GM21576 (cell line): ENCODE data around the gene SIN3B.
"Not testable (repeated sequence)": the region's sequence is repeated elsewhere in the genome, so short reads cannot be mapped to it uniquely, and the experiment has no call there.

Experiments used
- ATAC-seq: cut with Tn5 transposase; IDR thresholded peaks from one replicate; pipeline ENCODE4 v1.9.1; 2021; ENCODE audit warnings: mild to moderate bottlenecking, moderate library complexity; ENCODE audit not compliant: unreplicated experiment

The SIN3B gene, protein sequence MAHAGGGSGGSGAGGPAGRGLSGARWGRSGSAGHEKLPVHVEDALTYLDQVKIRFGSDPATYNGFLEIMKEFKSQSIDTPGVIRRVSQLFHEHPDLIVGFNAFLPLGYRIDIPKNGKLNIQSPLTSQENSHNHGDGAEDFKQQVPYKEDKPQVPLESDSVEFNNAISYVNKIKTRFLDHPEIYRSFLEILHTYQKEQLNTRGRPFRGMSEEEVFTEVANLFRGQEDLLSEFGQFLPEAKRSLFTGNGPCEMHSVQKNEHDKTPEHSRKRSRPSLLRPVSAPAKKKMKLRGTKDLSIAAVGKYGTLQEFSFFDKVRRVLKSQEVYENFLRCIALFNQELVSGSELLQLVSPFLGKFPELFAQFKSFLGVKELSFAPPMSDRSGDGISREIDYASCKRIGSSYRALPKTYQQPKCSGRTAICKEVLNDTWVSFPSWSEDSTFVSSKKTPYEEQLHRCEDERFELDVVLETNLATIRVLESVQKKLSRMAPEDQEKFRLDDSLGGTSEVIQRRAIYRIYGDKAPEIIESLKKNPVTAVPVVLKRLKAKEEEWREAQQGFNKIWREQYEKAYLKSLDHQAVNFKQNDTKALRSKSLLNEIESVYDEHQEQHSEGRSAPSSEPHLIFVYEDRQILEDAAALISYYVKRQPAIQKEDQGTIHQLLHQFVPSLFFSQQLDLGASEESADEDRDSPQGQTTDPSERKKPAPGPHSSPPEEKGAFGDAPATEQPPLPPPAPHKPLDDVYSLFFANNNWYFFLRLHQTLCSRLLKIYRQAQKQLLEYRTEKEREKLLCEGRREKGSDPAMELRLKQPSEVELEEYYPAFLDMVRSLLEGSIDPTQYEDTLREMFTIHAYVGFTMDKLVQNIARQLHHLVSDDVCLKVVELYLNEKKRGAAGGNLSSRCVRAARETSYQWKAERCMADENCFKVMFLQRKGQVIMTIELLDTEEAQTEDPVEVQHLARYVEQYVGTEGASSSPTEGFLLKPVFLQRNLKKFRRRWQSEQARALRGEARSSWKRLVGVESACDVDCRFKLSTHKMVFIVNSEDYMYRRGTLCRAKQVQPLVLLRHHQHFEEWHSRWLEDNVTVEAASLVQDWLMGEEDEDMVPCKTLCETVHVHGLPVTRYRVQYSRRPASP

DNA sequence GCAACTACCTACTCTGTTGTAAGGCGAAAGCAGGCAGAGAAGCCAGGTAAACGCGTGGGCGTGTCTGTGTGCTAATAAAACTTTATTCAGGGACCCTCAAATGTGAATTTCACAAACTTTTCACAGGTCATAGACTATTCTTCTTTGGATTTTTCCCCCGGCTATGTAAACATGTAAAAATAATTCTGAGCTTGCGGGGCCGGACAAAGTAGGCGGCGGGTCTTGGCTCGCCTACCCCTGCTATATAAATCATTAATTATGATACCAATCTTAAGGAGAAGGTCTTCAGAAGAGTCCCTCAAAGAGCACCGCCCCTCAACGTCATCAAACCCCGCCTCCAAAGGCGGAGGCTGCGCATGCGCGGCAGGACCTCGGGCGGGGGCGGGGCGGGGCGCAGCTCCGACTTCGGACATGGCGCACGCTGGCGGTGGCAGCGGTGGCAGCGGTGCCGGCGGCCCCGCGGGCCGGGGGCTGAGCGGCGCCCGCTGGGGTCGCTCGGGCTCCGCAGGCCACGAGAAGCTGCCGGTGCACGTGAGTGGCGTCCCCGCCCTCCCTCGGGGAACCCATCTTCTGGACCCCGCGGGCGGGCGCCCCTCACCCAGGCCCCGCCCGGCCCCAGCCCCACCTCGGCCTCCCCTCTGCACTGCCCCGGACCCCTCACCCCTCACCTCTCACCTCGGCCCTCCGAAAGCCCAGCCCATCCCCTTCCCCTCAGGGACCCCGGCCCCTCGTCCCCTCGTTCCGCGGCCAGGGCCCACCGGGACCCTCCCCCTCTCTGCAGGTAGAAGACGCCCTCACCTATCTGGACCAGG is at the start of gene SIN3B:
SIN3B (plus strand) TSS at position 389 of the 812 bp plus-strand sequence; CDS start at position 412, 23 bp downstream.
- ATAC-seq: no peak

DNA sequence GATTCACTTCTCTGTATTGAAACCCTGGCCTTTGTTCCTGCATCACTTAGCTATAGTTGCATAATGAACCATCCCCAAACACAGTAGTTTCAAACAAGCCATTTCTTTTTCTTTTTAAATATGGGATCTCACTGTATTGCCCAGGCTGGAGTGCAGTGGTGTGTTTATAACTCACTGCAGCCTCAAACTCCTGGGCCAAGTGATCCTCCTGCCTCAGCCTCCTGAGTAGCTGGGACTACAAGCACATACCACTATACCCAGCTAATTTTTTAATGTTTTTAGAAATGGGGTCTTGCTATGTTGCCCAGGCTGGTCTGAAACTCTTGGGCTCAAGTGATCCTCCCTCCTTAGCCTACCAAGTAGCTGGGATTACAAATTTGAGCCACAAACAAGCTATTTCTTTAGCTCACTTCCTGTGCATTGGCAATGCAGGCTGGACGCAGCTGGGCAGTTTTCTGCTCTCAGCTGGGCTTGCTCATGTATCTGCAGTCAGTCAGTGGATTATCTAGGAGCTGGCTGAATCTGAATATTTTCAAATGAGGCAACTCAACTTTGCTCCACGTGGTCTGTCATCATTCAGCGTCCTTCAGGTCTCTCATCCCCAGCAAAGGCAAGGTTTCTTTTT is 49.5 kb upstream of the SIN3B start:
- ATAC-seq: no peak

DNA sequence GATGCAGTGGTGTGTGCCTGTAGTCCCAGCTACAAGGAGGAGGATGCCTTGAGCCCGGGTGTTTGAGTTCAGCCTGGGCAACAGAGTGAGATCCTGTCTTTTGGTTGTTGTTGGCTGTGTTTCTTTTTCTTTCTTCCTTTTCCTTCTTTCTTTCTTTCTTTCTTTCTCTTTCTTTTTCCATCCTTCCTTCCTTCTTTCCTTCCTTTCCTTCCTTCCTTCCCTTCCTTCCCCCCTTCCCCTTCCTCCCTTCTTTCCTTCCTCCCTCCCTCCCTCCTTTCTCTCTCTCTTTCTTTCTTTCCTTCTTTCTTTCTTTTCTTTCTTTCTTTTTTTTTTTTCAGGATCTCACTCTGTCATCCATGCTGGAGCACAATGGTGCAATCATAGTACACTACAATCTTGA is 46.5 kb upstream of the SIN3B start:
- no peak for ATAC-seq

DNA sequence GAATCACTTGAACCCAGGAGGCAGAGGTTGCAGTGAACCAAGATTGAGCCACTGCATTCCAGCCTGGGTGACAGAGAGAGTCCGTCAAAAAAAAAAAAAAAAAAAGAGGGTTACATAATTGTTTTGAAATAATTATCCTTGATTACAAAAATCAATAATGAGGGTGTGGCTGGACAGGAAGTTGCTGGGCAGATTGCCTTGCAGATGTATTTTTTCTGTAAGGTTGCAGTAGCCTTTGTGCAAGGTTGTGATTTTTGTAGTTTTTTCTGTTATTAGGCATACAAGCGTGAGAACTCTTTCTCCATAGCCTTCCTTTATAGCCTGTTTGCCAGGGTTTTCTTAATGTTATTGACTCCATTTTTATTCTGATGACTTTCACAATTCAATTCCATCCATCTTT is 40.7 kb upstream of the SIN3B start:
- ATAC-seq: no peak

DNA sequence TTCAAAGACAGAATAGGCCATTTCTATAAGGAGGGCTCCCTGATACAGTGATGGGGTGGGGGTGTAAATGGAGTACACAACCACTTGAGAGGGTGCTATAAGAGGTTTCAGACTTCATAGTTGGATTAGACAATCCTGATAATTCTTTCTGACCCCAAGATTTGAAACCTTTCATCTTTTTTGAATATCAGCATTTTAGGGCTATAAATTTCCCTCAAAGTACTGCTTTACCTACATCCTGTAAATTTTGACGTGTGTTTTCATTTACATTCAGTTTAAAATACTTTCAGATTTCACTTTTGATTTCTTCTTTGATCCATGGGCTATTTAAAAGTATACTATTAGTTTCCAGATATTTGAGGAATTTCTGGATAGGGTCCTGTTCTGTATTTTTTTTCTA is 40.0 kb upstream of the SIN3B start:
- ATAC-seq: no peak

DNA sequence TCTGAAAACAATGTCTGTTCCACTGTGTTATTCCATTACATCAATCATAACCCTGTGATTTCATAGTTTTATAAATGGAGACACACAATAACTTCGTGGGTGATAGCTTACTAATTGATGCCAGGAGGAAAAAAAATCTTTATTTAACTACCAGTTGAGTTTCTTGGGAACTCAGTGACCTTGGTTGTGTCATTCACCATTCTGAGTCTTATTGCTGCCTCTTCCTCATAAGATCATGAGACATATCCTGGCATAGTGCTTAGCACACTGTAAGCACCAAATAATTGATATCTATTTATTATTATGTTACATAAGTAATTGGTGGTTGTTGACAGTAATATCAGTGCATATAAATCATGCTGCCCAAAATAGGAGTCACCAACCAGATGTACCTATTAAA is 39.1 kb upstream of the SIN3B start:
- ATAC-seq: no peak

DNA sequence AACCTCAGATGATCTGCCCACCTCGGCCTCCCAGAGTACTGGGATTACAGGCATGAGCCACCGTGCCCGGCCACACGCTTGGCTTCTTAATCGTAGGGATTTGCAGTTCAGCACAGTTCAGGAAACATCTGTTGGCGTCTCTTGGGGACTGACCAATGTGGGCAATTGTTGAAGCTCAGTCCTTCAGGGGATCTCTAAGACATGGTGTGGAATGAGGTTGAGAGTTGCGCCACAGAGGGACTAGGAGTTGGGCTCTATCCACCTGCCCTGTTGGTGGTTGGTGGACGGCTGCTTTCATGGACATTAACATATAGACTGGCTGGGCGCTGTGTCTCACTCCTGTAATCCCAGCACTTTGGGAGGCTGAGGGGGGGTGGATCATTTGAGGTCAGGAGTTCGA is 37.3 kb upstream of the SIN3B start:
- ATAC-seq: no peak

DNA sequence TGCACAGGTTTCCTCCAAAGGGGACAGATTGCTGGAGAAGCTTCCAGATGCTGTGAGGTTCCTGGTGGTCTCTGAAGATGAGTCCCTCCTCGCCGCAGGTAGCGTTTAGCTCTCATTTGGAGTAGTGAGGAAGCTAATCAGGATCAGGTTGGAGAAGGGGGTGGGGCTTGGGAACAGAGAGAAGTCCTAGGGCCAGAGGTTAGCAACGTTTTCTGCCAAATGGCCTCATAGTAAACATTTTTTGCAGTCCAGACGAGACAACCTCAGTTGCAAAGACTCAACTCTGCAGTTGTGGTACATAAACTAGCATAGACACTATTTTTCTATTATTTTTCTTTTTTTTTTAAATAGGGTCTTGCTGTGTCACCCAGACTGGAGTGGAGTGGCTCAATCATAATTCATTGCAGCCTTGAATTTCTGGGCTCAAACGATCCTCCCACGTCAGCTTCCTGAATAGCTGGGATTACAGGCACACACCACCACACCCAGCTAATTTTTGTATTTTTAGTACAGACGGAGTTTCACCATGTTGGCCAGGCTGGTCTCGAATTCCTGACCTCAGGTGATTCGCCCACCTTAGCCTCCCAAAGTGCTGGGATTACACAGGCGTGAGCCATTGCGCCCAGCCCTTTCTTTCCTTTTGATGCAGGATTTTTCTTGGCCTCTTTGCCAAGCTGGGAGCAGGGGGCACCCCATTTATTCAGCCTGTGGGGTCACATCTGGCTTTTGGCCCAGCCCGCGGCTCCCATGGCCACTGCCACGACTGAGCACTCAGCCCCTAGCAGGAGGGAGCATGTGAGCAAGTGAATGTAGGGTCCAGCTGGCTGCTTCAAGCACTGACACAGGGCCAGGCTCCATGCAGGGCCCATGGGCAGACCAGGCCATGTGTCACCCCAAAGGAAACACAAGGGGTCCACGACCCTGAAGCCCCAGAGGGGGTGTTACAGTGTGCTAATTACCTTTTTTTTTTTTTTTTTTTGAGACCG is 34.4 kb upstream of the SIN3B start:
- no peak for ATAC-seq

DNA sequence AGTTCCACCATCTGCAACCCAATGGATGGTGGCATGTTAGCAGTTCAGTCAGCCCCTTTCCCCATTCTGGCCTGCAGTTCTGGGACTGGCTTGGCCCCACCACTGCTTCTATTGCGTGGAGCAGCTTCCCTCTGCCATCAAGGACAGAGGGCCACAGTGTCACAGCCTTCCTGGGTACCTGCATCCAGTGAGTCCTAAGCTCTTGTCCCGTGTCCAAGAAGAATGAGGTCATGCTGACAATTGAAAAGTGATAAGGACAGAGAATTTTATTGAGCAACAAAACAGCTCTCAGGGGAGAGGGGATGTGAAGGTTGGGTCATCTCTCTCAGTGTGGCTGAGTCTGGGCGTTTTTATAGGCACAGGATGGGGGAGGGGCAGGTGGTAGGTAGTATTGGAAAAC is 33.5 kb upstream of the SIN3B start:
- no peak for ATAC-seq

DNA sequence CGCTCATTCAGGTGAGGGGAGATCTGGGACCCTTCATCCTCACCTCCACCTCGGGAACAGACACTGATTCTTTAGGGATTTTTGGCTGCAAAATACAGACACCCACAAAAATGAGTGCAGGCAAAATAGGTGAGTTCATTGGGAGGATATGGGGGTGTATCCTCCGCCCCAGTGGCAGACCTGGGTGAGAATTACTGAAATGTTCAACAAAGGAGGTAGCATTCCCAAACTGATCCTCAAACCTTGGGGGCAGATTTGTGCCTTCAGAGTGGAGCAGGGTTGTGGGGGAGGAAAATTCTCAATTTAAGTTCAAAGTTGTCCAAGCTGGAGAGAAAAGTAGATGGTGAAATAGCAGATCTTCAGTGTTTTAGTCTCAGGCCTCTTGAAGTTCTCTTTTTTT is 31.3 kb upstream of the SIN3B start:
- ATAC-seq: no peak

DNA sequence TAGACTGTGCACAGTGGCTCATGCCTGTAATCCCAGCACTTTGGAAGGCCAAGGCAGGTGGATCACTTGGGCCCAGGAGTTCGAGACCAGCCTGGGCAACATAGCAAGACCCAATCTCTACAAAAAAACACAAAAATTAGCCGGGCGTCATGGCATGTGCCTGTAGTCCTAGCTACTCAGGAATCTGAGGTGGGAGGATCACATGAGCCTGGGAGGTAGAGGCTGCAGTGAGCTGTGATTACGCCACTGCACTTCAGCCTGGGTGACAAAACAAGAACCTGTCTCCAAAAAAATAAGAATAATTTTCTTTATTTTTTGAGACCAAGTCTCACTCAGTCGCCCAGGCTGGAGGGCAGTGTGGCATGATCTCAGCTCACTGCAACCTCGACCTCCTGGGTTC is 30.9 kb upstream of the SIN3B start:
- ATAC-seq: not testable (repeated sequence)

DNA sequence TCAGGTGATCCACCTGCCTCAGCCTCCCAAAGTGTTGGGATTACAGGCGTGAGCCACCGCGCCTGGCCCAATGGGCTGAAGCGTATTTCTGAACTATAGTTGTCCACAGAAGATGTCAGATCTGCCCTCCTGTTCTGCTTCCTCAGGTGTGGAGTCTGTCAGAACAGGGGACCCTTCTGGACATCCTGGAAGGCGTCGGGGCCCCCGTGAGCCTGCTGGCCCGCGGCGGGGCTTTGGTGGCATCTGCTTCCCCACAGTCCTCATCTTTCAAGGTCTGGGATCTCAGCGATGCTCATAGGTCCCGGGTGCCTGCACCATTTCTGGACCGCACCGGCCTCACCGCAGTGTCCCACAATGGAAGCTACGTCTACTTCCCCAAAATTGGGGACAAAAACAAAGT is 29.5 kb upstream of the SIN3B start:
- no peak for ATAC-seq

DNA sequence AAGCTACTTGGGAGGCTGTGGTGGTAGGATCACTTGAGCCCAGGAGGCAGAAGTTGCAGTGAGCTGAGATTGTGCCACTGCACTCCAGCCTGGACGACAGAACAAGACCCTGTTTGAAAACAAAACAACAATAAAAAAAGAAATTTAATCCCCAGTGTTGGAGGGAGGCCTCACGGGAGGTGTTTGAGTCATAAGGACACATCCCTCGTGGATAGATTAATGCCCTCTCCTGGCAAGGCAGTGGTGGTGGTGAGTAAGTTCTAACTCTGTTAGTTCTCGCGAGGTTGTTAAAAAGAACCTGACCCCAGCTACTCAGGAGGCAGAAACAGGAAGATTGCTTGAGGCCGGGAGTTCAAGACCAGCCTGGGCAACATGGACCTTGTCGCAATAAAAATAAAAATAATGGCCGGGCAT is 27.6 kb upstream of the SIN3B start:
- no peak for ATAC-seq

DNA sequence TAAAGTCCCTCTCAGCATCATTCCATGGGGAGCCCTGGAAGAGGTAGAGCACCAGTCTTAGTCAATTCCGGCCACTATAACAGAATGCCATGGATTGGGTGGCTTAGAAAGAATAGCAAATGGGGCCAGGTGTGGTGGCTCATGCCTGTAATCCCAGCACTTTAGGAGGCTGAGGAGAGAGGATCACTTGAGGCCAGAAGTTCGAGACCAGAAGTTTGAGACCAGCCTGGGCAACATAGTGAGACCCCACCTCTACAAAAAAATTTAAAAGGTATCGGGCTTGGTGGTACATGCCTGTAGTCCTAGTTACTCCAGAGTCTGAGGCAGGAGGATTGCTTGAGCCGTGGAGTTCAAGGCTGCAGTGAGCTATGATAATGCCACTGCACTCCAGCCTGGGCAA is 25.0 kb upstream of the SIN3B start:
- ATAC-seq: no peak

DNA sequence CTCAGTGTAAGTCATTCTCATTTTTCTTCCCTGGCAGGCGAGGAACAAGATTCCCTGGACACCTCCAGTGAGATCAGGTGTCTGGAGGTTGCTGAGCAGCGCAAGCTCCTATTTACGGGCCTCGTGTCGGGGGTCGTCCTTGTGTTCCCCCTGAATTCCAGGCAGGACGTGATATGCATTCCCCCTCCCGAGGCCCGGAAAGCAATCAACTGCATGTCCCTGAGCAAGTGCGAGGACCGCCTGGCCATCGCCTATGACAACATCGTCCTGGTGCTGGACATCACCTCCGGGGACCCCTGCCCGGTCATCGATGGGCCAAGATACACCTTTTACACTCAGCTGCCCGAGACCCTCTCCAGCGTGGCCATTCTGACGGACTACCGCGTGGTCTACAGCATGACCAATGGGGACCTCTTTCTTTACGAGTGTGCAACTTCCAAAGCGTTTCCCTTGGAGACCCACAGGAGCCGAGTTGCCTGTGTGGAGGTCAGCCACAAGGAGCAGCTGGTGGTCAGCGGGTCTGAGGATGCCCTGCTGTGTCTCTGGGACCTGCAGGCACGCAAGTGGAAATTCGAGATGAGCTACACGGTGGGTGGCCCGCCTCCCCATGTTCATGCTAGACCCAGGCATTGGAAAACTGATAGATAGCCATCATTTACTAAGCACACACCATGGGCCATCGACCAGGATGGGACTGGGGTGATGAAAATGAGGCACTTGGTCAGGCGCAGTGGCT is 21.5 kb upstream of the SIN3B start:
- no peak for ATAC-seq

DNA sequence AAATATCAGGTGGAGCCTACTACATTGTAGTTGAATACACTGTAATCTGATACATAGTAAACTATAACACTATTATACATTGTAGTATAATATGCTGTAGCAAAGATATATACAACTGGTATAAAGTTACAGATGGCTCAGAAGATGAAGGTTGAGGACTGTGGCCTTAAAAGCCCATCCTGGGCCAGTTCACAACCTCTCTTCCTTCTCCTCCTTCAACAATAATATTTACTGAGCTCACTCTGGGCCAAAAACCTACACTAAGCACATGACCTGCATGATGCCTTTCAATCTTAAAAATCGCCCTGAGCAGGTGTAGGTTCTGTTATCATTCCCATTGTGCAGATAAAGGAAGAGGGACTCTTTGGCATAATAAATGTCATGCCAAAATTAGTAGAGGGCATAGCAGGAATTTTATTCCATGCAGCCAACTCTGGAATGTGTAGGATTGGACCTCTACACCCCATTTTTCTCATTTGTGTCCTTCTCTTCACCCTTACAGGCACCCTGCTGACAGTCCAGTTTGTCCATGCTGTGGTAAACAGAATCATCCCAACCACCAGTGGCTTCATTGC is 14.6 kb upstream of the SIN3B start:
- no peak for ATAC-seq

DNA sequence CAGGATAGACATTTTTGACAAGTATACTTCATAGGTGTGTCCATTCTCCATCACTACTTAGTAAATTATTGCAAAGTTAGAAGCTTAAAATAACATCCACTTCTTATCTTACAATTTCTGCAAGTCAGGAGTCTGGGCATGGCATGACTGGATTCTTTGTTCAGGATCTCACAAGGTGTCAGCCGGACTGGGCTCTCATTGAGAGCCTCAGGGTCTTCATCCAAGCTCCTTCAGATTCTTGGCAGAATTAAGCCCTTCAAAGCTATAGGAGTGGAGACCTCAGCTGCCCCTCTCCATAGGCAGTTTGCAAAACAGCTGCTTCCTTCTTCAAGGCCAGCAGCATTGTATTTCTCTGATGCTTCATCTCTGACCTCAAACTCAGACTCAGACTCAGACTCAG is 9.1 kb upstream of the SIN3B start:
- ATAC-seq: no peak

DNA sequence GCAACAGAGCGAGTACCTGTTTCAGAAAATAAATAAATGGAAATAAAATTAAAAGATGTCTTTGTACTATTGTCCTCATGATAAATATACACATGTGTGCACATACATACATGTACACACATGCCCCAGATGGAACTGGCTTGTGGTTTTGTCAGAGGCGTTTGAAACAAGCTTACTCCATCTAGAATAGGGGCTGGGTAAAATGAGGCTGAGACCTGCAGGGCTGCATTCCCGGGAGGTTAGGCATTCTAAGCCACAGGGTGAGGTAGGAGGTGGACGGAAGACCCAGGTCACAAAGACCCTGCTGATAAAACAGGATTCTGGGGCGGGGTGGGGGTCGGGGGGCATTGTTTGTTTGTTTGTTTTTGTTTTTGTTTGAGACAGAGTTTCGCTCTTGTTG is 8.1 kb upstream of the SIN3B start:
- no peak for ATAC-seq
